HG03135 (cell line): ENCODE measurements around the gene GPHB5.

Experiments used
- ATAC-seq: cut with Tn5 transposase; IDR thresholded peaks from one replicate; pipeline ENCODE4 v1.9.1; 2021; ENCODE audit warnings: mild to moderate bottlenecking, moderate library complexity; ENCODE audit not compliant: unreplicated experiment

GPHB5 gene

GRCh38 chr14:63267171-63267570 lies 51.6 kb downstream of the GPHB5 start:
- no peak for ATAC-seq

GRCh38 chr14:63266106-63266505 lies 52.6 kb downstream of the GPHB5 start:
- ATAC-seq: no peak
